Liver (tissue), 3 donors: Measurements from ENCODE around the gene GAPVD1.

Experiments used
- JUND ChIP-seq, 2 donors: IDR thresholded peaks; 2 replicates each; pipeline ENCODE4 v1.6.1; 2016; ENCODE audit warnings: antibody characterized with exemption in 2 of 2
- MAX ChIP-seq: IDR thresholded peaks from 2 replicates; pipeline ENCODE4 v1.6.1; 2016; ENCODE audit warnings: antibody characterized with exemption
- TF ChIP-seq, protein P1 (sequence below): fragments of 150-350 bp; IDR thresholded peaks from 2 replicates; pipeline ENCODE4 v1.5.1; 2017; ENCODE audit warnings: improper control_type of control experiment, low read depth, low read length; ENCODE audit not compliant: missing input control
- donor health status: healthy.
- donor health status: healthy.

- TF ChIP-seq, protein P1, sequence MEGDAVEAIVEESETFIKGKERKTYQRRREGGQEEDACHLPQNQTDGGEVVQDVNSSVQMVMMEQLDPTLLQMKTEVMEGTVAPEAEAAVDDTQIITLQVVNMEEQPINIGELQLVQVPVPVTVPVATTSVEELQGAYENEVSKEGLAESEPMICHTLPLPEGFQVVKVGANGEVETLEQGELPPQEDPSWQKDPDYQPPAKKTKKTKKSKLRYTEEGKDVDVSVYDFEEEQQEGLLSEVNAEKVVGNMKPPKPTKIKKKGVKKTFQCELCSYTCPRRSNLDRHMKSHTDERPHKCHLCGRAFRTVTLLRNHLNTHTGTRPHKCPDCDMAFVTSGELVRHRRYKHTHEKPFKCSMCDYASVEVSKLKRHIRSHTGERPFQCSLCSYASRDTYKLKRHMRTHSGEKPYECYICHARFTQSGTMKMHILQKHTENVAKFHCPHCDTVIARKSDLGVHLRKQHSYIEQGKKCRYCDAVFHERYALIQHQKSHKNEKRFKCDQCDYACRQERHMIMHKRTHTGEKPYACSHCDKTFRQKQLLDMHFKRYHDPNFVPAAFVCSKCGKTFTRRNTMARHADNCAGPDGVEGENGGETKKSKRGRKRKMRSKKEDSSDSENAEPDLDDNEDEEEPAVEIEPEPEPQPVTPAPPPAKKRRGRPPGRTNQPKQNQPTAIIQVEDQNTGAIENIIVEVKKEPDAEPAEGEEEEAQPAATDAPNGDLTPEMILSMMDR: no peak
- TF ChIP-seq JUND (IDR thresholded peaks at IDR 0.05) (no peak), MAX (no peak)
These were observed 15.4 kb upstream of the GAPVD1 start for GRCh38 chr9:125246261-125246667.
